Ishikawa (cell line): ENCODE measurements around the gene RAB41.

Experiments used
- CEBPB ChIP-seq: IDR thresholded peaks from 2 replicates; pipeline ENCODE4 v1.6.1; 2012
- CREB1 ChIP-seq: IDR thresholded peaks from 2 replicates; pipeline ENCODE4 v1.6.1; 2012; ENCODE audit warnings: low read depth
- EGR1 ChIP-seq: IDR thresholded peaks from 2 replicates; pipeline ENCODE4 v1.6.1; 2012
- EP300 ChIP-seq: IDR thresholded peaks from 2 replicates; pipeline ENCODE4 v1.6.1; 2012; ENCODE audit warnings: borderline replicate concordance
- FOXM1 ChIP-seq: IDR thresholded peaks from 2 replicates; pipeline ENCODE4 v1.6.1; 2012; ENCODE audit warnings: low read depth, borderline replicate concordance
- NFIC ChIP-seq: IDR thresholded peaks from 2 replicates; pipeline ENCODE4 v1.6.1; 2012
- RAD21 ChIP-seq: IDR thresholded peaks from 2 replicates; pipeline ENCODE4 v1.6.1; 2012; ENCODE audit warnings: low read depth
- TAF1 ChIP-seq: IDR thresholded peaks from 2 replicates; pipeline ENCODE4 v1.6.1; 2012; ENCODE audit warnings: low read depth, mild to moderate bottlenecking
- TCF12 ChIP-seq: IDR thresholded peaks from 2 replicates; pipeline ENCODE4 v1.6.1; 2012; ENCODE audit warnings: low read depth
- TEAD4 ChIP-seq: IDR thresholded peaks from 2 replicates; pipeline ENCODE4 v1.6.1; 2012
- USF1 ChIP-seq: IDR thresholded peaks from 2 replicates; pipeline ENCODE4 v1.6.1; 2012
- YY1 ChIP-seq: IDR thresholded peaks from 2 replicates; pipeline ENCODE4 v1.6.1; 2012; ENCODE audit warnings: low read depth
- ZBTB7A ChIP-seq: IDR thresholded peaks from 2 replicates; pipeline ENCODE4 v1.6.1; 2012; ENCODE audit warnings: low read depth
- TF ChIP-seq, protein P1 (sequence below): IDR thresholded peaks from 2 replicates; pipeline ENCODE4 v1.6.1; 2012
- TF ChIP-seq, protein P2 (sequence below): IDR thresholded peaks from 2 replicates; pipeline ENCODE4 v1.6.1; 2012; ENCODE audit warnings: low read depth, mild to moderate bottlenecking

Gene RAB41

DNA sequence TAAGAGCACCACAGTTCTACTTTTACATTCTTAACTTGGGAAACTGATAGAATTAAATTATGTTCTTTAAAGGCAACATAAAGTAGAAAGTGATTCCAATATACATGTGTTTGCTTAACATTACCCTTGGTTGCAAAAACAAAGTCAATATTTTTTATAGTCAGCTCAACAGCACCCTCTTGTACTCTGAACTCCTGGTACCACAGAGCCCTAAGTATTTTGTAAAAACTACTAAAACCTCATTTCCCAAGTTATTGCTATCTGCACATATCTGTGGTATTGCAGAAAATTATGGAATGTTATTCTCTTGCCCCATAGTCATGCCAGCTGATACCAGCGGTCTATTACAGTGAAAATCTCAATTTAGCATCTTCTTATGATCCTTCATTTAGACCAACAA is 10.8 kb downstream of the RAB41 start:
- TF ChIP-seq TCF12 (no peak), NFIC (no peak), YY1 (no peak), TAF1 (no peak), CREB1 (no peak), CEBPB (no peak), USF1 (no peak), EP300 (no peak), TEAD4 (no peak), EGR1 (no peak), ZBTB7A (no peak), FOXM1 (no peak), RAD21 (no peak)
- TF ChIP-seq, protein P1, sequence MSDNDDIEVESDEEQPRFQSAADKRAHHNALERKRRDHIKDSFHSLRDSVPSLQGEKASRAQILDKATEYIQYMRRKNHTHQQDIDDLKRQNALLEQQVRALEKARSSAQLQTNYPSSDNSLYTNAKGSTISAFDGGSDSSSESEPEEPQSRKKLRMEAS = no peak
- TF ChIP-seq, protein P2, sequence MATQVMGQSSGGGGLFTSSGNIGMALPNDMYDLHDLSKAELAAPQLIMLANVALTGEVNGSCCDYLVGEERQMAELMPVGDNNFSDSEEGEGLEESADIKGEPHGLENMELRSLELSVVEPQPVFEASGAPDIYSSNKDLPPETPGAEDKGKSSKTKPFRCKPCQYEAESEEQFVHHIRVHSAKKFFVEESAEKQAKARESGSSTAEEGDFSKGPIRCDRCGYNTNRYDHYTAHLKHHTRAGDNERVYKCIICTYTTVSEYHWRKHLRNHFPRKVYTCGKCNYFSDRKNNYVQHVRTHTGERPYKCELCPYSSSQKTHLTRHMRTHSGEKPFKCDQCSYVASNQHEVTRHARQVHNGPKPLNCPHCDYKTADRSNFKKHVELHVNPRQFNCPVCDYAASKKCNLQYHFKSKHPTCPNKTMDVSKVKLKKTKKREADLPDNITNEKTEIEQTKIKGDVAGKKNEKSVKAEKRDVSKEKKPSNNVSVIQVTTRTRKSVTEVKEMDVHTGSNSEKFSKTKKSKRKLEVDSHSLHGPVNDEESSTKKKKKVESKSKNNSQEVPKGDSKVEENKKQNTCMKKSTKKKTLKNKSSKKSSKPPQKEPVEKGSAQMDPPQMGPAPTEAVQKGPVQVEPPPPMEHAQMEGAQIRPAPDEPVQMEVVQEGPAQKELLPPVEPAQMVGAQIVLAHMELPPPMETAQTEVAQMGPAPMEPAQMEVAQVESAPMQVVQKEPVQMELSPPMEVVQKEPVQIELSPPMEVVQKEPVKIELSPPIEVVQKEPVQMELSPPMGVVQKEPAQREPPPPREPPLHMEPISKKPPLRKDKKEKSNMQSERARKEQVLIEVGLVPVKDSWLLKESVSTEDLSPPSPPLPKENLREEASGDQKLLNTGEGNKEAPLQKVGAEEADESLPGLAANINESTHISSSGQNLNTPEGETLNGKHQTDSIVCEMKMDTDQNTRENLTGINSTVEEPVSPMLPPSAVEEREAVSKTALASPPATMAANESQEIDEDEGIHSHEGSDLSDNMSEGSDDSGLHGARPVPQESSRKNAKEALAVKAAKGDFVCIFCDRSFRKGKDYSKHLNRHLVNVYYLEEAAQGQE = no peak

- TF ChIP-seq, protein P2 = no peak
- no peak for TF ChIP-seq YY1
- TF ChIP-seq EP300 = no peak
- TF ChIP-seq FOXM1 = no peak
- no peak for TF ChIP-seq CEBPB
- TF ChIP-seq RAD21 = no peak
- TF ChIP-seq USF1 = no peak
- TF ChIP-seq CREB1 = no peak
- no peak for TF ChIP-seq EGR1
- no peak for TF ChIP-seq TEAD4
- no peak for TF ChIP-seq TAF1
- TF ChIP-seq, protein P1 = no peak
- TF ChIP-seq ZBTB7A = no peak
- TF ChIP-seq TCF12 = no peak
Observed at GRCh38 chrX:70293621-70294020, 11.6 kb downstream of the RAB41 start.

DNA sequence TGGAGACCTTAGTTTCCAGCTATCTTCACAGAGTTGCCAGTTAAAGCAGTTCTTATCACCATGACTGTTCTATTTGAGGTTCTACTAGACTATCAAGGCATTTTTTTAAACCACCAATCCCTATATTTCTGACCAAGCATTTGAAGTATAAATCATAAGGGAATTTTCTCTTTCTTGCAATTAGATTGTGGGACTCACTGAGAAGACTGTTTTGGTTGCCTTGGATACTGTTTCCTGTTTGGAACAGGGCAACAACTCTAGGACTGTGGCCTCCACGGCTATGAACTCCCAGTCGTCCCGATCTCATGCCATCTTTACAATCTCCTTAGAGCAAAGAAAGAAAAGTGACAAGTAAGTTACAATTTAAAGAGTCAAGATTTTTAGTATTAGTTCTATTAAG is 19.7 kb downstream of the RAB41 start:
- no peak for TF ChIP-seq NFIC
- TF ChIP-seq CREB1 = no peak
- no peak for TF ChIP-seq EP300
- TF ChIP-seq TEAD4 = no peak
- no peak for TF ChIP-seq ZBTB7A
- no peak for TF ChIP-seq TCF12
- TF ChIP-seq YY1 = no peak
- no peak for TF ChIP-seq EGR1
- no peak for TF ChIP-seq USF1

- TF ChIP-seq TEAD4 = no peak
- TF ChIP-seq CREB1 = no peak
- TF ChIP-seq TAF1 = no peak
- no peak for TF ChIP-seq NFIC
- TF ChIP-seq, protein P1 = no peak
- no peak for TF ChIP-seq EGR1
- TF ChIP-seq, protein P2 = no peak
- no peak for TF ChIP-seq TCF12
- TF ChIP-seq ZBTB7A = no peak
- no peak for TF ChIP-seq USF1
- TF ChIP-seq CEBPB = no peak
- no peak for TF ChIP-seq EP300
- TF ChIP-seq RAD21 = no peak
- TF ChIP-seq YY1 = no peak
- TF ChIP-seq FOXM1 = no peak
Observed at GRCh38 chrX:70313503-70313902, 31.5 kb downstream of the RAB41 start.
